CD4-positive, alpha-beta T cell treated with Interleukin-6 at 100 ng/mL for 8 hours (primary cell): Measurements from ENCODE around the gene CD40LG.

Source experiments
- DNase-seq: peaks from one replicate; pipeline ENCODE4 v3.0.0-alpha.2; 2020; ENCODE audit warnings: mixed read lengths, low spot score

CD40LG gene

DNA sequence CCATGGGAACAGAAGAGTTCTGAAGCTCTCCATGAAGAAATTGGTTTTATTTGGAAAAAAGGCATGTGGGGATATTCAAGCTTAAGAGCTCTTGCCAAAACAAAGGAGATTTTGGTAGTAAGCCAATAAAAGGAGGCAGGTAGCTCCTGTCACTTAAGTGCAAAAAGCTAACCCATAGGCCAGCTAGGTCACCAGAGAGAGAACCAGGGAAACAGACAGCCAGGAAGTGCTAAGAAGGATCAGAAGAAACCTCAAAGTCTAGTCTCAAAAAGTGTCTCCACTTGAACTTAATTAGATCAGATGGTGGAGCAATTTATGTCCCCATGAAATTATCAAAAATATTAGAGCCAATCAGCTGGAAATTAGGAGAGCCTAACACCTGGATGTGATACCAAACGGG is 49.2 kb downstream of the CD40LG start:
- peak; percentile 14 for DNase-seq

DNA sequence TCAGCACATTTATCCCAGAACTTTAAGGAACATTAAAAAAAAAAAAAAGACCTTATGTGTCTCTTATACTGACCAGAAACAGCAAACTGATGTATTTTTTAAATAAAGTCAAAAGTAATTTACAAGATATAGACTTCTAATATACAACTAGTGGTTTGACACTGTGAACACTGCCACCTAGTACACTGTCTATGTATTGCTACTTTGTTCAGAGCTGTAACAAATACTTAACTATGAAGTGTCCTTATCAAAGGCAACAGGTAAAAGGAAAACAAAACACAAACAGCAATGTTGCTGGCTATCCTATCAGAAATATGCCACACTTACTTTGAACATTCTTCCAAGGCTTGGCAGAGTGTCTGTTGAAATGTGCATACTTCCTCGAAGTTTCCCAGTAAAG is 60.4 kb downstream of the CD40LG start:
- no peak for DNase-seq
